Middle frontal gyrus (tissue), 1 donor: ENCODE measurements around the gene KLHL29.
"Not testable (repeated sequence)": the region's sequence is repeated elsewhere in the genome, so short reads cannot be mapped to it uniquely, and the experiment has no call there.

Experiments
- DNase-seq: peaks from one replicate; pipeline ENCODE4 v3.0.0-alpha.2; 2015; ENCODE audit warnings: low spot score; ENCODE audit errors: extremely low spot score

The KLHL29 gene

DNA sequence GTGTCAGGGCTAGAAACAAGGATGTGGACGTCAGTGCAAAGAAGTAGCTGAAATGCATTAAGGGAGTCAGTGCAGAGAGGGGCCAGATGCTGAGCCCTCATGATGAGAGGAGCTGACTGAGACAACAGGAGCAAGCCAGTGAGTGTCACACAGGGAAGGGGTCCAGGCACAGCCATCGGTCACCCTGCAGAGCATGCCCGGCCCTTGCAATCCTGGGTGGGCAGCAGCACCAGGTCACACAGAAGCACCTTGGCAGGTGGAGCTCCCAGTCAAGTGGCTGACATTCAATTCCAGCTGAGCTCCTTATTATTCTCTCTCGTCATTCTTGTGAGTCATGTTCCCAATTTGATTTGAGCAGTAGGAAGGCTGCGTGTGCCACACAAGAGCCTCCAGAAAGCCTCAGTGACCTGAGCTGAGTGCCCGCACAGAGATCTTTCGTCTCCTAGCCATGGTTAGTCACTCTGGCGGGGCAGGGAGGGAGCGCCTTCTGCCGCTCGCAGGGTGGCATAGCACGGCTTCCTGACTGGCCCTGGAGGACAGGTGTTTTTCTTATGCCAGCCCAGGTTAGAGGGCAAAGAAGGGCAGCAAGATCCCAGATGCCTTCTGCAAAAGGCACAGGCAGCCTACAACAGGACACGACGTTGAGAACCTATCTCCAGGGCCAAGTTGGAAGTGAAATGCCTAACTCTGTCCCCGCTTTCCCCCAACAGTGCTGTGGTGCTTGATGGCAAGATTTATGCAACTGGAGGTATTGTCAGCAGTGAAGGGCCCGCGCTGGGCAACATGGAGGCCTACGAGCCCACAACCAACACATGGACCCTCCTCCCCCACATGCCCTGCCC lies 321.0 kb downstream of the KLHL29 start:
- no peak for DNase-seq

DNA sequence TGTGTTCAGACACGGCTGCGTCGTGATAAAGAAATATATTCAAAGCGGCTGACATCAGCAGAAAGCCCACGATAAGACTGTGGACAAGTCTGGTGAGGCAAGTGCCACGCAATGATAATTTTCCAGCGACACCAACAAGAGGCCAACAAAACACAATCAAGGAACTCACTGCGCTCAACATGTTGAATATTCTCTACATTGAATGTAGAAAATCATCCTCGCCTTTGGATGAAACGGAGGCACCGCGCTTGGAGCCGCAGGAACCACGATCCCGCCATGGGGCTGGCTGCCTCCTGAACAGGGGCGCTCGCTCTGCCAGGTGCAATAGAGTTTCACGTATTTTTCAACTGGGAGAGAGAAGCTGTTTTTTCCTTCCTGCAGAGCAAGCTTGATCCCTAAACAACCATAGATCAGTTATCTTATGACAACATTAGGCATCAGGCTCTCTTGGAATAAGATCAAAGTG lies 321.7 kb downstream of the KLHL29 start:
- DNase-seq: no peak

DNA sequence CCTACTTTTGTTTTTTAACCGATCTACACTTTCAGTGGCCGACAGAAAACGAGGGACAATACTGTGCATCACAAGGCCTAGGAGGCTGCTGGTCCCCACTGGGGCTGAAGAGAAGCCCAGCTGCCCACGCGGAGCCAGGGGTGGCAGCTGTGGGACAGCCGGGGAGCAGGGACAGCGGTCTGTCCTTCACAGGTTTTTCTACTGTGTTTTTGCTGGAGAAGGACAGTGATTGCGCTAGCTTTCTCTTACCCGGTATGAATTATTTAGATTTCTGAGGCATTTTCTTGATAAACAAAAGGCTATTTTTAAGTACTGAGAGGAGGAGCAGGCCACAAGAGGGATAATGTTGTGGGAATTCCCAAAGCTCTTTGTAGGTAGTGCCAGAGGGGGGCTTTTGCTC lies 322.1 kb downstream of the KLHL29 start:
- DNase-seq: no peak

DNA sequence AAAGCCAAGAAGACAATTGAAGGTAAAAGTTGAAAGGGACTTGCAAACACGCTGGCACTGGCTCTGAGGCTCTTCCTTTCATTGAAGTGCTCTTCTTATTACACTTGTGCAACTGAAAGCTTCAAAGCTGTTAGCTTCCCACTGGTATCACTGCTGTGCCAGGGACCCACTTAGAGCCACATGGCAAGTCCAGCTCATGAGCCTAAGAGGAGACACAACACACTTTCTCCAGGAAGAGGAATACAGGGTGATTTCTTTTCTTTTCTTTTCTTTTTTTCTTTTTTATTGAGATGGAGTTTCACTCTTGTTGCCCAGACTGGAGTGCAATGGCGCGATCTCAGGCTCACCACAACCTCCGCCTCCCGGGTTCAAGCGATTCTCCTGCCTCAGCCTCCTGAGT lies 323.8 kb downstream of the KLHL29 start:
- no peak for DNase-seq

DNA sequence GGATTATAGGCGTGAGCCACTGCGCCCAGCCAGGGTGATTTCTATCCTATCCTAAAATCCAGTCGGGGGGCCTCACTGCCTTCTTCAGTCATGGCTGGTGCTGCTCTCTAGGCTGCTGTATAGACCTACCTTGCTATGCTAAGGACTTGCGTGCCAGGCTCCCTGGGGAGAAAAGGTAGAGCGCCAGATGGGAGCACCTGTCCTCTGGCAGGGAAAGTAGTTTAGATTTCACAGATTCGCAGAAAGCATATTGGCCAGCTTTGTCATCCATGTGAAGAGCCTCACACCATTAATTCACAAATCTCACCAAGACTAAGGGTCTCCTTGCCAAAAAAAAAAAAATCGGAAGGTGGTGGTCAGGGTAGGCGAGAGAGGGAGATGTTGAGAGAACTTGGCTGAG lies 324.3 kb downstream of the KLHL29 start:
- no peak for DNase-seq

DNA sequence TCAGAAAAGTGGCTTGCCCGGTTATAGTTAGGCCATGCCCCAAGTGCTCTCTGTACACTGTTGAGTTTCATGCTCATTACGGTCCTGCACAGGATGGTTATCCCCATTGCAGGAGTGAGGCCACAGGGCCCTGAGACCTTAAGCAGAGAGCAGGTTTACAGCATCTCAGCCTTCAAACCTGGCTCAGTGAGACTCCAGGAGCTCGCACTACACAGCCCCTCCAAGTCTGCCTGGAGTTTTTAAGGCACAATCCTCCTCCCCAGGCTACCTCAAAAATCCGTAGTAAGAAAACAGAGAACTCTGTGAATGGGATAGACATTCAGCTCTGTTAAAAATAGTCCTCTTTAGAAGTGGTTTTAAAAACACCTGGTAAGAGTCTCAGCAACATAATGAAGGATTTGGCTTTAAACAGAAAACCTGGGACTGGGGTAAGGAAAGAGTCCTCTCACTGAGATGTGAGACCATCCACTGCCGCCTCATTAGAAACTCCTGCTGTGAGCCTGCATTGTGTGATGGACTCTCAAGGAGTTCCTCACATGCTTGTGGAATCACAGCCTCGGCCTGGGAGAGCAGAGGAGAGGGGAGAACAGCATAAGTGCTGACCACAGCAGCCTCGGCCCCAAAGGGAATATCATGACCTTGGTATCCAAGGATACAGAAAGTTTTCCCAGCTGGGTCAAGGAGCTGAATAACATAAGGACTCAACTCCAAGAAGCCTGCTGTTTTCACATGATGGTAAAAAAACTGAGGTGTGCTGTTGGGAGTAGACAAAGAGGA lies 327.2 kb downstream of the KLHL29 start:
- no peak for DNase-seq

DNA sequence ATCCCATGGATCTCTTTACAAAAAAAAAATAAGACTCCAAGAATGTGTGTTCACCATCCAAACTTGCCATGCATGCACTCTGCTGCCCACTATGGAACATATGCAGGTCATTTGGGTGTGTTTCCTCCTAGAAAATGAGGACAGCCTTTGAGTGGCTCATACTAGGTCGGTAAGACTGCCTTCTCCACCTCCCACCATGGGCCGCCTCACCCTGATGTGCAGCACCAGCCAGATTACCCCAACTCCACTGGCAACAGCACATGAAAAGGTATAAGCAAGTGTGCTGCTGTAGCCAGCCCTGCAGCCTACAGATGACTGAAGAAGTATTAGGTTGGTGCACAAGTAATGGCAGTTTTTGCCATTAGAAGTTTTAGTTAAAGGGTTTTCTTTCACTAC lies 327.8 kb downstream of the KLHL29 start:
- no peak for DNase-seq

DNA sequence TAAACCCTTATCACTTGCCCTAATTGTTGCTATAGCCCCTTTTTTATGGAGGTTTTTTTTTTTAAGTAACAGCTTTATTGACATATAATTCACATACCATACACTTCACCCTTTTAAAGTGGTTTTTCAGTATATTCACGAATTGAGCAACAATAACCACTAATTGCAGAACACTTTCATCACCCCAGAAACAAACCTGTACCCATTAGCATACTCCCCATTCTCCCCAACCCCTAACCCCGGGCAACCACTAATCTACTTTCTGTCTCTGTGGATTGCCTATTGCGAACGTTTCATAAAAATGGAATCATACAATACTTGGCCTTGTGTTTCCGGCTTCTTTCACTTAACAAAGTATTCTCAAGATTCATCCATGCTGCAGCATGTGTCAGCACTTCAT lies 328.4 kb downstream of the KLHL29 start:
- no peak for DNase-seq

DNA sequence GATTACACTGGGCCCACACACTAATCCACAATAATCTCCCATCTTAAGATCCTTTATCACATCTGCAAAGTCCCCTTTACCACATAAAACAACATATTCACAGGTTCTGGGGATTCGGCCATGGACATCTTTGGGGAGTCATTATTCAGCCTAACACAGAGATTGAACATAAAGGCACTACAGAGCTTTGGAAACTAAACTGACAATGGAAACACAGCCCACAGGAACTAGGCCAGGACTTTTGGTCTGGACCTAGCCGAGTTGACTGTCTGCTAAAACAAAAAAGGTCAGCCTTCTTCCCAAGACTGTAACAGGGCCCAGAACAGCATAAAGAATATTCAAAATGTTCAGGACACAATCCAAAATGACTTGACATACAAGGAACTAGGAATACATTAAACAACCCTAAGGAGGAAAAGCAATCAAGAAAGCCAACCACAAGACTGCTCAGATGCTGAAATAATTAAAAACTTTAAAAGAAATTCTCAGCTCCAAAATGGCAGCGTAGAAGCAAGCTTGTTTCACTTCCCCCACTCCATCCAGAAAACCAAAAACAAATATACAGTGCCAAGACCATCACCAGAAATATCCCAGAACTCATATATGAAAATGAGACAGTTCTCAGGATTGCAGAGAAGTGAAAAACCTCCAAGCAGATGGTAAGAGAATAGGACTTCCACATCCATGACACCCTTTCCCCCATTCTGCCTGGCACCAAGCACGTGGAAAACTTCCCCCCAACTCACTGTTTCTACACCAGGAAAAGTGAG lies 334.1 kb downstream of the KLHL29 start:
- DNase-seq: no peak

DNA sequence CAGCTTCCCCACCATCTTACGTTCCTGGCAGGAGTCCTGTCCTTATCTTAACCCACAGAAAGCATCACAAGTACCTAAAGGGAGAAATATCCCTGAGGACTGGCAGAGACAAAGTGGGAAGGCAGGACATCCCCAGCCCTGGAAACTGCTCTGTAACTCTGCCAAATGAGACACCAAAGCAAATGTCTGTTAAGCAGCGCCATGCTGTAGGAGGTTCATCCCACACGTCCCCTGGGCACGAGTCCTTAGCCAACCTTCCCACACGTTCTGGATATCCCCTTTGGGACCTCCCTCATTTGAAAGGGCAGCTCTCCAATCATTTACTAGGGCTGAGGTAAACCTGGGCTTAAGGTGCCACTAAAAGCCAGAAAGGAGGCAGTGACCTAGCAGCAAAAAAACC lies 334.7 kb downstream of the KLHL29 start:
- no peak for DNase-seq

DNA sequence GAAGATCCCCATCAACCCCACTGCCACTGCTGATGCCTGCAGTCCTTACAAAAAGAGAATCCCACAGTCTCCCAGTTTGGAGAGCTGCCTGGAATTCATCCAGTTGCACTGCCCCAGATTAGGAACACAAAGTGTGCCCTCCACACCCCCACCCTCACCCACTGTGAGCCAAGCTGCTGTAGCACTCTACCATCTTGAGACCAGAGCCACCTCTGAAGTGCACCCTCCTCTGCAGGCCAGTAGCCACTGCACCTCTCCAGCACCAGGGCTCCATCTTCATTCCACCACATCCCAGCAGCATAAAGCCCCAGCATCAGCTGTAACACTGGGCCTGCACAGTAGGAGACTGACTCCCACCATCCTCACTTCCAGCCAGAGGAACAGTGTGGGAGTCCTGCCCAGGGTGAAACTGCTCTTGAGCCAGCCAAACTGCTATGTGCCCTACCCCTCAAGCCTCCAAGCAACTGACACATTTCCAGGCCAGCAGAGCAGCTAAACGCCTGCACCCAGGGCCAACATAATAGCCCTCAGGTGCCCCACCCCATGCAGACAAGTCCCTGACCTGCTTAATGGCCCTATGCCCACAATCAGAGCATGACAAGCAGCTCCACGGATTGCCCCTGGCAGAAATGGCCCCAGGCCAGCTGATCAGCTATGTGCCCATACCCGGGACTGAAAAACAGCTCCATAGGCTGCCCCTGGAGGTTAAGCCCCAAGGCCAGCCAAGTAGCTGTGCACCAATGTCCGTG lies 335.9 kb downstream of the KLHL29 start:
- DNase-seq: no peak

DNA sequence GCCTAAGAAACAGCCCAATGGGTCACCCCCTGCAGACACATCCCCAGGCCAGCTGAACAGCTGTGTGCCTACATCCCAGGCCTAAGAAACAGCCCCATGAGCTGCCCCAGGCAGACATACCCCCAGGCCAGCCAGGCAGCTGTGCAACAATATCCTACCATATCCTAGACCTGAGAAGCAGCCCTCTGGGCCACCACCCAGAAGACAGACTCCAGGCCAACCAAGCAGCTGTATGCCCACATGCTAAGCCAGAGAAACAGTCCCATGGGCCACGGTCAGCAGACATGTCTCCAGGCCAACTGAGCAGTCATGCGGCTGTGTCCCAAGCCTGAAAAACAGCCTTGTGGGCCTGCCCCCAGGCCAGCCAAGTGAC lies 336.5 kb downstream of the KLHL29 start:
- DNase-seq: no peak

DNA sequence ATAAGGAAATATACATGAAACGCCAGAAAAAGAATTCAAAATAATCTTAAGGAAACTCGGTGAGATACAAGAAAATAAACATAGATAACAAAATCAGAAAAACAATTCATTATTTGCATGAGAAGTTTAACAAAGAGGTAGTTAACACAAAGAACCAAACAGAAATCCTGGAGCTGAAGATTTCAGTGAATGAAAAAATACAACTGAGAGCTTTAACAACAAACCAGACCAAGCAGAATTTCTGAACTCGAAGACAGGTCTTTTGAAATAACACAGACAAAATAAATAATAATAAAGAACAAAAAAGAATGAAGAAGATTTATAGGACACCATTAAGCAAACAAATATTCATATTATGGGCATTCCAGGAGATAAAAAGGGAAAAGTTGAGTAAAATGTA lies 337.3 kb downstream of the KLHL29 start:
- DNase-seq: no peak

DNA sequence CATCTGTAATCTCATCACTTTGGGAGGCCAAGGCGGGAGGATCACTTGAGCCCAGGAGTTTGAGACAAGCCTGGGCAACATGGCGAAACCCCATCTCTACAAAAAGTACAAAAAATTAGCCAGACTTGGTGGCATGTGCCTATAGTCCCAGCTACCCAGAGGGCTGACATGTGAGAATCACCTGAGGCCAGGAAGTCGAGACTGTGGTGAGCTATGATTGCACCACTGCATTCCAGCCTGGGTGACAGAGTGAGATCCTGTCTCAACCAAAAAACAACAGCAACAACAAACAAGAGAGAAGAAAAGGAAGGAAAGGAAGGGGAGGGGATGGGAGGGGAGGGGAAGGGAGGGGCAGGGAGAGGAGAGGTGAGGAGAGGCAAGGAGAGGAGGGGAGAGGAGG lies 338.1 kb downstream of the KLHL29 start:
- not testable (repeated sequence) for DNase-seq

DNA sequence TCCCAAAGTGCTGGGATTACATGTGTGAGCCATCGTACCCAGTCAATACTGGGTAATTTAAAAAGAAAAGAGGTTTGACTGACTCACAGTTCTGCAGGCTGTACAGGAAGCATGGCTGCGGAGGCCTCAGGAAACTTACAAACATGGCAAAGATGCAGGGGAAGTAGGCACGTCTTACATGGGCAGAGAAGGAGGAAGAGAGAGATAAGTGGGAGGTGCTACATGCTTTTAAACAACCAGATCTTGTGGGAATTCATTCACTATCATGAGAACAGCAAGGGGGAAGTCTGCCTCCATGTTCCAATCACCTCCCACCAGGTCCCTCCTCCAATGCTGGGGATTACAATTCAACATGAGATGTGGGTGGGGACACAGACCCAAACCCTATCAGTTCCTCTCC lies 349.4 kb downstream of the KLHL29 start:
- DNase-seq: no peak

DNA sequence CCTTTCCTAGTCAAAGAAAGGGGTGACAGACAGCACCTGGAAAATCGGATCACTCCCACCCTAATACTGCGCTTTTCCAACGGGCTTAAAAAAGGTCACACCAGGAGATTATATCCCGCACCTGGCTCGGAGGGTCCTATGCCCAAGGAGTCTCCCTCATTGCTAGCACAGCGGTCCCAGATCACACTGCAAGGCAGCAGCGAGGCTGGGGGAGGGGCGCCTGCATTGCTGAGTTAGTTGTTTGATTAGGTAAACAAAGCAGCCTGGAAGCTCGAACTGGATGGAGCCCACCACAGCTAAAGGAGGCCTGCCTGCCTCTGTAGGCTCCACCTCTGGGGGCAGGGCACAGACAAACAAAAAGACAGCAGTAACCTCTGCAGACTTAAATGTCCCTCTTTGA lies 351.8 kb downstream of the KLHL29 start:
- DNase-seq: not testable (repeated sequence)

DNA sequence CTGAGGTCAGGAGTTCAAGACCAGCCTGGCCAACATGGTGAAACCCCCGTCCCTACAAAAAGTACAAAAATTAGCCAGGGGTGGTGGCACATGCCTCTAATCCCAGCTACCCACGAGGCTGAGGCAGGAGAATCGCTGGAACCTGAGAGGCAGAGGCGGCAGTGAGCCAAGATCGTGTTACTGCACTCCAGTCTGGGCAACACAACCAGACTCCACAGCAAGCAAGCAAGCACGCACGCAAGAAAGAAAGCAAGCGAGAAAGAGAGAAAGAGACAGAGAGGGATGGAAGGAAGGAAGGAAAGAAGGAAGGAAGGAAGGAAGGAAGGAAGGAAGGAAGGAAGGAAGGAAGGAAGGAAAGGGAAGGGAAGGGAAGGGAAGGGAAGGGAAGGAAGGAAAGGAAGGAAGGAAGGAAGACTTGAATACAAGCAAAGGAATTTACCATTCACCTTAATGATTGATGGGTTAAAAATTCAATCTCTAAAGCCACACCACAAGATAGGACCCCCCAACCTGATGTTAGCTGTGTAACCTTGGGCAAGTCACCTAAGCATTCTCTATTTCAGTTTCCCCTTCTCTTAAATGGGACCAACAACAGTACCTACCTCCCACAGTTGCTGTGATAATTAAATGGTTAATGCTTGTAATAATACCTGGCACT lies 360.2 kb downstream of the KLHL29 start:
- DNase-seq: no peak

DNA sequence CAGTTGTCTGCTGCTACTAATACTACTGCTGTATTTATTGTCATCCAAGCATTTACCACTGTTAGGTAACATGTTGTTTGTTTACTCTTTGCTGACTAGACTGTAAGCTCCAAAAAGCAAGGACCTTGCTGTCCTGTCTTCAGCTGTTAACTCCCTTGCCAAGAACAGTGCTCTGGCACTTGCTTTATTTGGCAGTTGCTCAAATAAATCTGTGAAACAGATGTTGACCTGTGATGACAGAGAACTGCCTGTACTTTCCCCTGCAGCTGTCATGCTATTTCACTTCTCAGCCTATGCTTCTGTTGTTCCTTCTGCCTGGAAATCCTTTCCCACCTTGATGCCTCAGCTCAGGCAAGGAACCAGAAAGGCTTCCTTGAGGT lies 360.7 kb downstream of the KLHL29 start:
- DNase-seq: no peak

DNA sequence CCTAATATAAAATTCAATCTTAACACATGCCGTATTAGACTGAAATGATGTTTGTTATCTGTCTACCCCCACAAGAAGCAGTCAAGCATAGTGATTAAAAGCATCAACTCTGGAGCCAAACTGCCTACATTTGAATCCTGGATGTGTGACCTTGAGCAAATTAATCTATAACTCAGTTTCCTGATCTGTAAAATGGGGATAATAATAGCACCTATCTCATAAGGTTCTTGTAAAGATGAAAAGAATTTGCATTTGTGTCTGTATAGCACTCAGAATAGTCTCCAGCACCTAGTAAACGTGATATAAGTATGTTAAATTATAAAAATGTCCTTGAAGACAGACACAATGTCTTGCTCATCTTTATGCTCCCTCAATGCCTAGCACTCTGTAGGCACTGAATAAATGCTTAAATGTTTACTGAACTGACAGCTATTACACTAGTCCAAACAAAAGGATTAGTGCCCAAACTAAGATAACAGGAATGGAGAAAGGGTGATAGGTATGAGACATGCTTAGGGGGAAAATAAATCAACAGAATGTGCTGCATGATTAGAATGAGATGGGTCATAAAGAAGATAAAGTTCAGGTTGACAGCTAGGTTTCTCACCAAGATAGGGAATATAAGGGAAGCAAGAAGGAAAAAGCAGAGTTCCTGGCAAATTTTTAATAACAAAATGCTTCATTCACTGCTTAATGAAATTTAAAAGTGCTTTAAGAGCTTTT lies 361.3 kb downstream of the KLHL29 start:
- no peak for DNase-seq

DNA sequence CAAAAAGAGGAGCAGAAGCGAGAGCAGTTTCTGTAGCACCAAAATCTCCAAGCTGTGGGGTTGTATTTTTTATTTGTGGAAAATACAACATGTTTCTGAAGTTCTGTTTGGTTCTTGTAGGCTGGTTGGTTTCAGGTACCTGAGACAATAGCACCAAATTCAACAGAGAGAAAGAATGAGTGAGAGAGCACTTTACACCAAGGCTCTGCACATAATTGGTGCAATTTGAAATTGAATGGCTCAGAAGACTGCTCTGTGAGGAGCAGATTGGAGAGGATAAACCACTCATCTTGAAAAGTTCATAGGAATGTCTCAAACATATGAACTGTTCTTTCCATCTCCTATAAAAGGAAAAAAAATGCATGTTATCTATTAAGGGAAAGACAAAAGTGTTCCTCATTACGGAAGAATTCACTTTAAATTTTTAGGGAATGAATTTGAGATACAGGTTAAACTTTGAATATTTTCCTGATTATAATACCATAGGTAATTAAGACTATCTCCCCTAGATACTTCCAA lies 366.8 kb downstream of the KLHL29 start:
- DNase-seq: no peak
